ENCODE data around the gene MAF.

The MAF gene

GRCh38 chr16:79612207-79612606 lies 11.7 kb upstream of the MAF start:
- no peak for DNase-seq (ENCODE audit: low read depth in 2 of 2)

DNA sequence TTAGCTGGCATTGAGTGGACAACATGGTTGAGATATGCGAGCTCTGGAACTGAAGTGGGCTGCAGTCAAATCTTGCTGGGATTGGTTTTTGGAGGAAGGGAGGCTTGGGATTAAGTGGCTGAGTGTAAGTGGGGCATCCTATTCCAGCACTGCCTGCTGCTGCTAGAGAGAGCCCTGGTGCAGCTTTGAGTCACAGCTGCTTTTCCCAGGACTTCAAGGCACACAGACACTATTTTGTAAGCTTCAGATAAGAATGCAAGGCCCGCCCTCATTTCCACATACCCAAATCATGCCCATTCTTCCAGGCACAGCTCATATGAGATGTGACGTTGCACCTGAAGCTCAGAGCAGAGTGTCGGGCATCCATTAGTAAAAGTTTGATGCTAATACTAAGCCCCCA lies 10.2 kb upstream of the MAF start:
- DNase-seq (ENCODE audit: low read depth in 2 of 2): no peak

- no peak for DNase-seq (ENCODE audit: low read depth in 2 of 2)
Observed at GRCh38 chr16:79609861-79610260, 9.3 kb upstream of the MAF start.

- DNase-seq (ENCODE audit: low read depth in 2 of 2): no peak
Observed at GRCh38 chr16:79608976-79609375, 8.4 kb upstream of the MAF start.

- DNase-seq (ENCODE audit: low read depth in 2 of 2): no peak
Observed at GRCh38 chr16:79607587-79607986, 7.0 kb upstream of the MAF start.

DNA sequence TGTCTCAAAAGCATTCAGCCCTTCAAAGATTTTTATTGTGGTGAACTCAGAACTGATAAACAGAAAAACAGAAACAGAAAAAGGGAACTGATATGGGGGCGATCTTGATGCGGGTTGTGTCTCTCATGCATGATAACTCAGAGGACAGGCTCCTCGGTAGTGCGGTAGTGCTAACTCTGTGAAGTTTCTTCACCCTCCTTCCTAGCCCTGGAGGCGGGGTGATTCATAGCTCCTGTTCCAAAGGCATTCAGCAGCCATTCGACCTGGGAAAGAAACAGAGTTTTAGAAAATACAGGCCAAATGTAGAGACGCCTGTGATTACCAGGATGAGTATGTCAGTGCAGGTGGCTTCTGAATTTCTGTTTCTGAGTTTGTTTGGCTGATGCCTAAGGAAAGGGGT lies 5.5 kb upstream of the MAF start:
- no peak for DNase-seq (ENCODE audit: low read depth in 2 of 2)

DNA sequence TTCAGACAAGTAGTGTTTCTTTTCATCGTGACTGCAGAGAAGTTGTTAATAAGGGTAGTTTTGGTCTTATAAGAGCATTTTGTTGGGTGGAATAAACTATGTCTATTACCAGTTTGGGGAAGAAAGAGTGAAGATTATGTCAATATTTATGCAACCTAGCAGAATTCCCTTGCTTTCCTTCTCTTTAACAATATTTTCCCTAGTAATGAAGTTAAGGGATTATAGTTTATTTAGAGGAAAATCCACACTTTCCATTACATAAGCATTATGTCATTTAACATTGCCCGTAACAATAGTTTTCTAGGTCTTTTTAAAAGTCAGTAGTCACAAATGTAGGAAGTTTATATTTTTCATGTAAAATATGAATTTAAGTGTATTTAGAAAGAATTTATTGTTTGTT lies 2.5 kb upstream of the MAF start:
- DNase-seq (ENCODE audit: low read depth in 2 of 2): no peak

DNA sequence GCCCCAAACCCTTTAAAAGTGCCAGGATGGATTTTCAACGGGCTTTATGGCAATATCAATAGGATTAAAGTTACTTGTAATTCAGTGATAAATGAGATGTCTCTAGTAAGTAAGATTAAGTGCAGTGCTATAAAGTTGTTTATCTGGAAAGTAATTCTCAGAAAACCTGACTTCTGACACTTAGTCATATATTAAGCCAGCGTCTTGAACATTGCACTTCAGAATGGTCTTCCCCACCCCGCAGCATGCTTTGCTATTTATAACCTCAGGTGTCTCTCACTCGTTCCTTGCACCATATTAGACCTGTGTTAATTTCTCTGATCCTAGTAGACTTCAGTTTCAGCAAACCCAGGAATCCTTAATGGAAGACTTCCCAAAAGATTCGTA lies 2.1 kb upstream of the MAF start:
- no peak for DNase-seq (ENCODE audit: low read depth in 2 of 2)

DNA sequence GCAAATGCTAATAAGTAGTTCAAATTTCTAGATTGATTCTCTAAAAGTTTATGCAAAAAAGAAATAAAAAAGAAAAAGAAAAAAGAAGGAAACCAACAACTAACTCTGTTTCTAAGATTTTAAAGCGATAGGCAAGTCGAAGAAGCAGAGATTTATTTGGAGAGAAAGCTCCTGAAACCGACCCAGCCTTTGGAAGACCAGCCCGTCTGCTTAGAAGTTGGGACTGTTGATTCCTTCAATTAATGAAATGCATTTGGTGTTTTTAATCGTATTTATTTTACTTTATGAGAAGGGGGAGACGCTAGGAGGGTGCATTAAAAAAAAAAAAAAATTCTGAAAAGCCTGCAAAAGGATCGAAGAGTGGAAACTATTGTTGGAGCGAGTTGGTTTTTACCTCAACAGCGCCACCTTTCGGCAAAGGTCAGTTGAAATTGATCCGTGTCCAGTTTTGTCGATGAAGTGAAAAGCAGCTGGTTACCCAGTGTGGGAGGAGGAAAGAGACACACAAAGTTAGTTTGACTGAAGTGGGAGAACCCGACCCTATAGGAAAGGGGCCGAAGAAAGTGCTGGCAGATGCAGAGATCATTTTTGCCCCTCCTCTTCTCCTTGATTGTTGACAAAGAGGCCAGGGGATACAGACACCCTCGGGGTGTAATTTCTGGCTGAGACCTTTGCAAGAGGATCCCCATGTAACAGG lies 1.5 kb upstream of the MAF start:
- peak; percentile 55 to 65 for DNase-seq (ENCODE audit: low read depth in 2 of 2)

- DNase-seq (ENCODE audit: low read depth in 2 of 2): no peak
Observed at GRCh38 chr16:79601092-79601930, 774 bp upstream of the MAF start.

DNA sequence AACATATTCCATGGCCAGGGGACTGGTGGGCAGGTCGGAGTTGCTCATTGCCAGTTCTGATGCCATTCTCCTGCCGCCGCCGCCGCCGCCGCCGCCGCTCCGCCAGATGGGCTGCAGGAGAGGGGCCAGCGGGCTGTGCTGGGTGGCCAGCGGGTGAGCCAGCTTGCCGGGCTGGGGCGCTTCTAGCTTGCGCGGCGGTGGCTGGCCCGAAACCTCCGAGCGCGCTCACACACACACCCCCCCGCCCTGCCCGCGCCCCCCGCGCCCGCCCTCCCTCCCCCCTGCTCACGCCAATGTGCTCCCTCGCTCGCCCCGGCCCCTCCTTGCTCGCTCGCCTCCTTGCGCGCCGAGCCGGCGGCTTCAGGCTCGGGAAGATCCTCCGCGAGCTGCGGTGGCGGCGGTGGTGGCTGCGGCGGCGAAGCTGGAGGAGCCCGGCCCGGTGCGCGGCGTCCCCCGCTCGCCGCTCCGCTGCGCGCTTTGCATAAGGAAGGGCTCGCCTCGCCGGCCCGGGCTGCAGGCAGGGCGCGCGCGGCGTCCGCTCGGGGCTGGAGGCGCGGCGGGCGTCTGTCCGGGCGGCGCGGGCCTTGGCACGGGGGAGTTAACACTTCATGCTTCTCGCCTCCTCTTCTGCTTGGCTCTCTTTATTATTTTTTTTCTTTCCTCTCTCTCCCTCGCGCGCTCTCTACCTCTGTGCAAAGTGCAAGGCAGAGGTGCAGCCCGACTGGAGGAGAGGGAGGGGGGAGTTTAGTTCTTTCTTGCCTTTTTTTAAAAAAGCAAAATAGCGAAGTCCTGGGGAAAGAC lies 500 bp downstream of the MAF start:
- no peak for DNase-seq (ENCODE audit: low read depth in 2 of 2)

DNA sequence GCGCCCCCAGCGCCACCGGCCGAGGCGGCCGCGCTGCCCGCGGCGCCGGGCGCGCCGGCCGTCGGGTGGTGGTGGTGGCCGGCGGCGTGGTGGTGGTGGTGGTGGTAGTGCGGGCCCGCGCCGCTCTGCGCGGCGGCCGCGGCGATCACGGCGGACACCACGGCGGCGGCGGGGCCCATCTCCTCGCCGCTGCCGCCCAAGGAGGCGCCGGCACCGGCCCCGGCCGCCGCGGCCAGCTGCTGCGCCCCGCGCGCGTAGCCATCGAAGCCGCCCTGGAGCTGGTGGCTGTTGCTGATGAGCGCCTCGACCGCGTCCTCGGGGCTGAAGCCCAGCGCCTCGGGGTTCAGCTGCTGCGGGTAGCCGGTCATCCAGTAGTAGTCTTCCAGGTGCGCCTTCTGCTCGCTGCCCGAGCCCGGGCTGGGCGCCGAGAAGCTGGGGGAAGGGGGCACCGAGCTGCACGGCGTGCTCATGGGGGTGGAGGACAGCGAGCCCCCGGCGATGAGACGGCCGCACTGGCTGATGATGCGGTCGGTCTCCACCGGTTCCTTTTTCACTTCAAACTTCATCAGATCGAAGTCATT lies 1.2 kb downstream of the MAF start:
- DNase-seq (ENCODE audit: low read depth in 2 of 2): no peak

DNA sequence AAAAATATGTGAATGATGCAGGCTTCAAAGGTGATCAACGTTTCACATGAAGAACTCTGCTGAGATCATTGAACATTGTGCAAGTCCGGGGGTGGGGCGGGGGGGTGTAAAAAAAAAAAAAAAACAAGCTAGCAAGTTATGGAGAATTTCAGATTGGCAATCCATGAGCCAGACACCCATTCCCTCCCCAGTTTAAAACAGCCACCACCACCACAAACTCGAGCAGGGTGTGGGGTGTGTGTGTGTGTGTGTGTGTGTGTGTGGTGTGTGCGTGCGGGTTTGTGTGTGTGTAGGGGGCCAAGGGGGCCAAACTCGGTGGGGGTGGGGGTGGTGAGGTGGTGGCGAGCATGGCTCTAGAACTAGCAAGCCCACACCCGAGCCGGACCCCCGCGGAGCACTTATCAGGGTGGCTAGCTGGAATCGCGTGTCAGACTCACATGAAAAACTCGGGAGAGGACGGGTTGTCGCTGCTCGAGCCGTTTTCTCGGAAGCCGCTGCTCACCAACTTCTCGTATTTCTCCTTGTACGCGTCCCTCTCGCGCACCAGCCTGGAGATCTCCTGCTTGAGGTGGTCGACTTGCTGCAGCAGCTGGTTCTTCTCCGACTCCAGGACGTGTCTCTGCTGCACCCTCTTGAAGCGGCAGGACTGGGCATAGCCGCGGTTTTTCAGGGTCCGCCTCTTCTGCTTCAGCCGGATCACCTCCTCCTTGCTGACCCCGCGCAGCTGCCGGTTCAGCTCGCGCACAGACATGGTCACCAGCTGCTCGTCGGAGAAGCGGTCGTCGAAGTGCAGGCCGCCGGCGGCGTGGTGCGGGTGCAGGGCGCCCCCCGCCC lies 2.0 kb downstream of the MAF start:
- DNase-seq (ENCODE audit: low read depth in 2 of 2): no peak

DNA sequence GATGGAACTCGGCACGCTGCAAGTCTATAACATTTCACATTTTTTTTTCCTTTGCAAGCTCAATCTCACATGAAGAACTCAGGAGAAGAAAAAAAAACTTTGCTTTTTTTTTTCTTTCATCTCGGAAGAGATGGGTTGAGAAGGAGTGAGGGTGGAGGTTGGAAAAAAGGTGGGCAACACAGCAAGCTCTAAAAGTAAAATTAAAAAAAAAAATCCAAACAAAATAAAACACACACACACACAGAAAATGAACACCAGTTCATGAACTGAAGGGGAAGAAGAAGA lies 2.5 kb downstream of the MAF start:
- DNase-seq (ENCODE audit: low read depth in 2 of 2): no peak

- no peak for DNase-seq (ENCODE audit: low read depth in 2 of 2)
Observed at GRCh38 chr16:79597277-79598062, 3.1 kb downstream of the MAF start.

DNA sequence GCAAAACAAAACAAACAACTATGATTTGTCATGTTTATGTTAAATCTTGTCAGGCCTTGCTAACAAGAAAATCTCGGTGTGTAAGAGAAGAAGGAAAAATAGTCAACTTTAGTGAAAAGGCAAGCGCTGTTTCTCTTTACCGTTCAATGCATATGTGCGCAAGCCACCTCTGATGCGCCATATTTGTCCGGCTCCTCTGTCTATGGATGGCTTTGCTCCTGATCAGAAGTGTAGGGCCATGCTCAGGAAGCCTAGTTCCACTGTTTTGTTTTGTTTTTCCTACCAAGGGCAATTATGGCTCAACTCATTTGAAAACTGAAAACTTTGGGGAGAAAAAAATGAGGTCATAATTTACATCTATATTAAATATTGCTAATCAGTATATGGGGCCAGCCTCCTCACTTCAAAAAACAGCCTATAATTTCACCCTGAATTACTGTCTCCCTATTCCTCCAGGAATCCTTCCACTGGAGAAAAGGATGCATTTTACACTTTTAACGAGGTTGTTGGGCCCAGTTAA lies 4.5 kb downstream of the MAF start:
- no peak for DNase-seq (ENCODE audit: low read depth in 2 of 2)

GRCh38 chr16:79595231-79595641 lies 5.3 kb downstream of the MAF start:
- DNase-seq (ENCODE audit: low read depth in 2 of 2): no peak

DNA sequence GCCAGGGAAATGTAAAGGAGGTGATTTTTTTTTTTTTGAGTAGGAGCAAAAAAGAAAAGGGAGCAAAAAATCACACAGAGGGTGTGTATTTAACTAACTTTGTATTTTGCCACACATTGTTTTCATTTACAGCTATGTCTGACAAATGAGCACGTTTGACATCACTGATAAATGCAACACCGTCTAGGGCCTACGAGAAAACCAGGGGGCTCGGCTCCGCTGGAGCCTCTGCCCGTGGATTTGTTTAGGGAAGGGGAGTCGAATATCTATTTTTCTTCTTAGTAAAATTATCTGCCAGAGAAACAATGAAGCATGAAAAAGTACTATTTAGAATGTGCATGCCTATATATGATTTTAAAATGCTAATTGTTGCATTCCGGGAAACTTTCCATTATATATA lies 6.8 kb downstream of the MAF start:
- no peak for DNase-seq (ENCODE audit: low read depth in 2 of 2)

GRCh38 chr16:79593074-79593531 lies 7.4 kb downstream of the MAF start:
- DNase-seq (ENCODE audit: low read depth in 2 of 2): no peak

DNA sequence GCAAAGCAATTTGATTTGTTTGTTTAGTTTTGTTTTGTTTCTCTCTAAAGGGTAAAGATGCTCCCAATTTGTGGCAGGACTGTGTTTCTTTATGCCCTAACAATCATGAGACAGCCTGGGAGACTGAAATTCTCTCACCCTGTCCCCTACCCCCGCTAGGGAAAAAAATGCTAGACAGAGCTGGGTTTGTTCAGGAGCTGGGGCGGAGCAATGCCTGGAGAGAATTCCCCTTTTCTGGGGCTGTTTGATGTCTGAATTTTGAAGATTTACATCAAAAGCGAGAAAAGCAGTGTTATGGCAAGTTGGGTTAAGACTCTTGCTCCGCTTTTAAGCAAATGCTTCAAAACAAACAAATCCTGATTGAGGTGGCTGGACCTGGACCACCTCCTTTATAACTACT lies 8.4 kb downstream of the MAF start:
- DNase-seq (ENCODE audit: low read depth in 2 of 2): no peak
